Chondrocyte (in vitro differentiated cells): ENCODE results near the gene PPCDC. TPM values are rescaled to one million over a fixed set of nuclear protein-coding genes. Genes with fewer than 3 reads are reported as not detected.

Experiments
- DNase-seq: peaks from one replicate; pipeline ENCODE4 v3.0.0; 2021; ENCODE audit warnings: mixed read lengths, low spot score
- H3K27ac Mint-ChIP-seq: one replicate; pipeline ENCODE4 v1.8.0; 2021; ENCODE audit warnings: mild to moderate bottlenecking, moderate library complexity, mixed read lengths; ENCODE audit not compliant: unreplicated experiment
- H3K27me3 Mint-ChIP-seq: 2 replicates; pipeline ENCODE4 v1.8.0; 2021; ENCODE audit warnings: low read depth, mixed read lengths
- H3K36me3 Mint-ChIP-seq: 2 replicates; pipeline ENCODE4 v1.8.0; 2021; ENCODE audit warnings: low read depth, mixed read lengths
- H3K4me1 Mint-ChIP-seq: 2 replicates; pipeline ENCODE4 v1.8.0; 2021; ENCODE audit warnings: low read depth, mild to moderate bottlenecking, mixed read lengths
- H3K4me3 Mint-ChIP-seq: one replicate; pipeline ENCODE4 v1.8.0; 2021; ENCODE audit warnings: mild to moderate bottlenecking, moderate library complexity, mixed read lengths; ENCODE audit not compliant: unreplicated experiment
- H3K9me3 Mint-ChIP-seq: 2 replicates; pipeline ENCODE4 v1.8.0; 2021; ENCODE audit warnings: low read depth, mixed read lengths
- CTCF ChIP-seq: fragments of 200-600 bp; sonication (generic); IDR thresholded peaks from 2 replicates; pipeline ENCODE4 v1.5.0; 2021; ENCODE audit warnings: antibody characterized with exemption, mild to moderate bottlenecking, moderate library complexity
- total RNA-seq: library from RNA; stranded (reverse); gene quantifications from 3 replicates; pipeline ENCODE4 v1.2.1, GENCODE V29; 2021

Gene PPCDC
- total RNA-seq, 1 donor from 2014 or later = 7.3 TPM

DNA sequence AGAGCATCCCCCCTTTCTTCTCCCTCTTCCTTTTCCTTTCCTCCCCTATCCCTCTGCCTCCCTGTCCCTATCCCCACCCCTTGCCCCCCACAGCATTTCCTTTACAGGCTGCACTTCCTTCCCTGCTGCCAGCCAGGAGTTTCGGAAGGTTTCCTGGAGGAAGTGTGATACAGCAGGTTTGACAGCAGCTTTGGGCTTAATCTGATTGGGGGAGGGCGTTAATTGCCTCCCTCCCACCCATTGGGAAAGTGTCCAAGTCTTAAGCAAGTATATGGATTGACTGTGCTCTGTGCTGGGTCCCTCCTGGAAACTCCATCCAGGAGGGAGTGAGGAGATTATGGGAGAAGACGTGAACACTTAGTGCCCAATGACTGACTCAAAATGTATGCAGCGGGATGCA is 26.2 kb upstream of the PPCDC start:
- Mint-ChIP-seq H3K36me3 (peaks cover 6% of the 10 kb centered on the region), H3K4me1 (peaks cover 11% of the 10 kb centered on the region), H3K4me3 (no peak overlapping the region), H3K27ac (no peak overlapping the region), H3K27me3 (no peaks in the 10 kb centered on the region), H3K9me3 (peaks cover 4% of the 10 kb centered on the region)
- DNase-seq = peak; percentile 4
- no peak for TF ChIP-seq CTCF

DNA sequence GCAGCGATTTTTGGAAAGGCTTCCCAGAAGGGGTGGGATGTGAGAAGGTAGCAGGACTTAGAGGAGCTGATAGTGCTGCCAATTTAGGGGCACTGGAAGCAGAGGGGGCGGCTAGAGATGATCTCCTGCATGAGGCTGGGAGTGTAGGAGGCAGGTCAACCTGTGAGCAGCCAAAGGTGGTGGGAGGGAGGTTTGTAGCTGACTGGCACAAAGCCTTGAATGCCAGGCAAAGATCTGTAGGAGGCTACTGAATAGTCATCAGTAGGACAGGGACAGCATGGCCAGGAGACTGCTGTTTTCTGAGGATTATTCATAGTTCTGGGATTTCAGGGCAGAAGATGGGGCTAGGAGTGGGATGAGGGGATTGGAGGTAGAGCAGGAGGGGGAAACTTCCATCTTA is 25.8 kb upstream of the PPCDC start:
- no peaks in the 10 kb centered on the region for H3K27me3 Mint-ChIP-seq
- no peak overlapping the region for H3K4me3 Mint-ChIP-seq
- no peak for TF ChIP-seq CTCF
- peaks cover 4% of the 10 kb centered on the region for H3K9me3 Mint-ChIP-seq
- no peak overlapping the region for H3K27ac Mint-ChIP-seq
- no peak for DNase-seq
- peaks cover 11% of the 10 kb centered on the region for H3K4me1 Mint-ChIP-seq
- H3K36me3 Mint-ChIP-seq = peaks cover 6% of the 10 kb centered on the region

DNA sequence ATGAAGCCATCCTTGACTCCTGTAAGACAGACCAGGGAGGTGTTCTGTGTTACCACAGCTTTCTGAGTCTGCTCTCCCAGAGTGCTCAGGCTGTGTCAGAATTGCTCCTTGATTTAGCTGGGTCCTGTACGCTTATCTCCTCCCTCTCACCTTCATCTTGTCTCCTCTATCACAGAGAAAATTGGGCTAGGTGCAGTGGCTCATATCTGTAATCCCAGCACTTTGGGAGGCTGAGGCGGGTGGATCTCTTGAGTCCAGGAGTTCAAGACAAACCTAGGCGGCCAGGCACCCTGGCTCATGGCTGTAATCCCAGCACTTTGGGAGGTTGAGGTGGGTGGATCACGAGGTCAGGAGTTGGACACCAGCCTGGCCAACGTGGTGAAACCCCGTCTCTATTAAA is 22.1 kb upstream of the PPCDC start:
- DNase-seq = no peak
- no peak overlapping the region for H3K4me3 Mint-ChIP-seq
- H3K36me3 Mint-ChIP-seq = peaks cover 8% of the 10 kb centered on the region
- H3K27me3 Mint-ChIP-seq = no peaks in the 10 kb centered on the region
- peaks cover 4% of the 10 kb centered on the region for H3K4me1 Mint-ChIP-seq
- TF ChIP-seq CTCF = no peak
- peaks cover 4% of the 10 kb centered on the region for H3K9me3 Mint-ChIP-seq
- no peak overlapping the region for H3K27ac Mint-ChIP-seq

DNA sequence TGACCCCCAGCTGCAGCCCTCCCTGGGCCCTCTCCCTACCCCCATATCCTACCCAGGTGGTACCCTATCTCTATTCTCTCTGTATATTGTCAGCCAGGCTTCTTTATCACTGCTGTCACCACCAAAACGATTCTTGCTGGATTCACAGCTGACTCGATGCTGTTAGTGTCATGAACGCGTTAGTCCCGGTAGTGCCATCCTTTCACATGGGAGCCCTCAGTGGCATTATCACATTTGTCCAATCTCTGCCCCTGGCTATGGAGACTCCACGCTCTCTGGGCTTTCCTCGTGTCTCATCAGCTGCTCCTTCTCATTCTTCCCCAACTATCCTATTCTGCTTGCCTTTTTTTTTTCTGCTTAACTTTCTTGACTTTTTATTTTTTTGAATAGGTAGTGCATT is 21.0 kb upstream of the PPCDC start:
- no peak overlapping the region for H3K4me3 Mint-ChIP-seq
- H3K27ac Mint-ChIP-seq = no peak overlapping the region
- H3K4me1 Mint-ChIP-seq = no peaks in the 10 kb centered on the region
- no peak for DNase-seq
- H3K36me3 Mint-ChIP-seq = peaks cover 6% of the 10 kb centered on the region
- no peaks in the 10 kb centered on the region for H3K27me3 Mint-ChIP-seq
- peaks cover 2% of the 10 kb centered on the region for H3K9me3 Mint-ChIP-seq
- TF ChIP-seq CTCF = no peak

DNA sequence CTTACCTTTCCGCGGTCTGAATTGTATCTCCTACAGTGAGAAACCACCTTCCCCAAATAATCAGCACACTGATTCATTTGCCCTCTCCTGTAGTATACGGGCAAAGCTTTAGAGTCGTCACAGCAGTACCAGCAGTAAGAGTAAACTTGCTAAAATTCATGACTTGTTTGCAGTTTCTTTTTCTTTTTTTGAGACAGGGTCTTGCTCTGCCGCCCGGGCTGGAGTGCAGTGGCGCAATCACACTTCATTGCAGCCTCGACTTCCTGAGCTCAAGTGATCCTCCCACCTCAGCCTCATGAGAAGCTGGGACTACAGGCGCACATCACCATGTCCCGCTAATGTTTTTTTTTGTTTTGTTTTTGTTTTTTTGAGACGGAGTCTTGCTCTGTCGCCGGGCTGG is 16.2 kb upstream of the PPCDC start:
- Mint-ChIP-seq H3K4me1 (no peaks in the 10 kb centered on the region), H3K9me3 (no peaks in the 10 kb centered on the region), H3K27me3 (no peaks in the 10 kb centered on the region), H3K27ac (no peak overlapping the region), H3K36me3 (peaks cover 3% of the 10 kb centered on the region), H3K4me3 (no peak overlapping the region)
- no peak for TF ChIP-seq CTCF
- DNase-seq = no peak
